Measurements from ENCODE around the gene RHOD.

The RHOD gene

GRCh38 chr11:67119585-67120391 is 63.1 kb downstream of the RHOD start:
- peak overlapping the region; percentile 100 for H3K4me3 ChIP-seq (ENCODE audit: low read length)
- H3K4me1 ChIP-seq (ENCODE audit: insufficient read depth, low read length): peaks cover 17% of the 10 kb centered on the region
- peaks cover 12% of the 10 kb centered on the region for H3K27me3 ChIP-seq (ENCODE audit: insufficient read depth, low read length)
- peak overlapping the region; percentile 95 for H3K9ac ChIP-seq (ENCODE audit: low read depth, low read length)
- peaks cover 10% of the 10 kb centered on the region for H3K36me3 ChIP-seq (ENCODE audit: insufficient read depth, low read depth, low read length)
- no peak overlapping the region for H3K27ac ChIP-seq (ENCODE audit: low read length)
- H3K9me3 ChIP-seq (ENCODE audit: insufficient read depth, low read depth, low read length): no peaks in the 10 kb centered on the region

DNA sequence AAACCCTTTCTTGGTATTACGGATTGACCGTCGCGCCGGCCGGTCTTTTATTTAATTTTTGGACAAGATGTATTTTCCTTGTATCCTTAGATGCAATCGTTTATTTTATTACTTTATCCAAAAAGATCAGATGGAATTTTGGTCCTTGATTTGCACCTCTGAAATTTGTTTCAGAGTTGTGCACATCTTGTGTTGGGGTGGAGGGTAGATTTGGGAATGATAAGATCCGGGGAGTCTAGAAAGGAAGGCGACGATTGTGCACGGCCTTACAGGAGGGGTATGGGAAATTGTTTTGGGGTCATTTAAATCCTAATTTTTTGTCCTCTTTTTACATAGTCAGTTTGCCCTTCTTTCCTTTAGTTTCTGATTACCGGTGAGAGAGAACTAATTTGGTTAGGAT is 63.8 kb downstream of the RHOD start:
- Histone ChIP-seq H3K27ac (ENCODE audit: low read length) (no peak overlapping the region), H3K4me3 (ENCODE audit: low read length) (peak overlapping the region; percentile 100), H3K9me3 (ENCODE audit: insufficient read depth, low read depth, low read length) (no peaks in the 10 kb centered on the region), H3K27me3 (ENCODE audit: insufficient read depth, low read length) (peaks cover 12% of the 10 kb centered on the region), H3K4me1 (ENCODE audit: insufficient read depth, low read length) (peaks cover 17% of the 10 kb centered on the region), H3K36me3 (ENCODE audit: insufficient read depth, low read depth, low read length) (peaks cover 16% of the 10 kb centered on the region), H3K9ac (ENCODE audit: low read depth, low read length) (peak overlapping the region; percentile 95)

DNA sequence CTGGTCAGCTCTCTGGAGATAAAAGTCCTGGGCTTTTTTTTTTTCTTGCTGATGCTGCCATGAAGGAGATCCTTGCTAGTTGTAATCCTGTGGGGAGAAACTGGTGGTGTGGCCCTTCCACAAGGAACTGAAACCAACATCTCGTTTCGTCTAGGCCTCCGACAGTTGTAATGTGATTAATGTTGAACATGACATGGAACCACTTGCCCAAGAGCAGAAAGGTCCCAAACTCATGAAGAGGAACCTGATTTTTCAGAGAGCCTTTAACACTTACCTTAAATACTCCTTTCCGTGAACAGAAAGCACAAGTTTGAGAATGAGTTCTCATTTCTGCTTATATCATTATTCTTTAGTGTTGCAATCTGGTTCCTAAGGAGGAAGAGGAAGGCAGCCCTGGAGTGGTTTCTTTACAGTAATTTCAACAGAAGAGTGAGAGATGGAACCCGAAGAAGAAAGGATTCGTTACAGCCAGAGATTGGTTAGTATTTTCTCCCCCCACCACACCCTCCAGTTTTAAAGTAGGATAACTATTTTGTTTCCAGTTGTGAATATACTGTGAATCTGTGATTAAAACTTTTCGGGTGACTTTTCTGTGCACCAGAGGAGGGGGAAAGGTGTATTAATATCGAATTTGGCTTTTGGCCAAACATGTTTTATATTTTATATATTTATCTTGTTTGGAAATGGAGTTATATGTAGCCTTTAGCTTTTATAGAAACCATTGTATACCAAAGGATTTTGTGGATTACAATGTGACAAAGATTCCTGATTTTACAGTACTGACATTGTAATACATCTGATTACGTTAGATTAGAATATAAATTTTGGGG is 64.4 kb downstream of the RHOD start:
- peak overlapping the region; percentile 100 for H3K4me3 ChIP-seq (ENCODE audit: low read length)
- H3K27me3 ChIP-seq (ENCODE audit: insufficient read depth, low read length): peaks cover 12% of the 10 kb centered on the region
- H3K36me3 ChIP-seq (ENCODE audit: insufficient read depth, low read depth, low read length): peaks cover 17% of the 10 kb centered on the region
- H3K9ac ChIP-seq (ENCODE audit: low read depth, low read length): peak overlapping the region; percentile 95
- no peaks in the 10 kb centered on the region for H3K9me3 ChIP-seq (ENCODE audit: insufficient read depth, low read depth, low read length)
- no peak overlapping the region for H3K27ac ChIP-seq (ENCODE audit: low read length)
- peaks cover 17% of the 10 kb centered on the region for H3K4me1 ChIP-seq (ENCODE audit: insufficient read depth, low read length)

Data from iPS-20b (cell line).